ENCODE results near the gene C1QTNF5. TPM values are rescaled to one million over a fixed set of nuclear protein-coding genes. Genes with fewer than 3 reads are reported as not detected.

Gene C1QTNF5
- total RNA-seq, 1 experiment from 2014 or later: not detected

DNA sequence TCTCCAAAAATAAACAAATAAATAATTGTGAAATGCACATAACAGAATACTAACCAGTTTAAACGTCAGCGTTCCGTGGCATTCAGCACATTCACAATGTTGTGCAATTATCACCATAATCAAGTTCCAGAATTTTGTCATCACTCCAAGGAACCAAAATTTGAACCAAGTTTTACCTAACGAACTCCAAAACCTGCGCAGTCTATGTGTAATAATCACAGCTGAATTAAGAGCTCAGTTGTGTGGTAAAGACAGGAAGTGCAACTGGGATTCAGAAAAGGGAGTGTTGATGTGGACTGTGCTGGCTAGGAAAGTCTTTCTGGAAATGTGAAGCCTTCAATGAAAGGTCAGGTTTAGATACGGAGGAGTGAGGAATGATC, 18.3 kb downstream of the C1QTNF5 start:
- no peak for DNase-seq
- peaks cover 4% of the 10 kb centered on the region; the same call in 1 of the 2 replicates for H3K27me3 ChIP-seq (ENCODE audit: insufficient read depth, low read depth)
- ChIA-PET CTCF (interaction anchor here (0.6 to 1.3 kb wide), 4 partner anchors 10 to 110 kb away, joined by 3 to 5 read pairs (median 3); partner anchors contain the start of genes MFRP and RNF26), POLR2A (ENCODE audit: unreplicated experiment) (no interaction called here)
- H3K36me3 ChIP-seq (ENCODE audit: low read depth): no peaks in the 10 kb centered on the region
- peak overlapping the region; percentile 93 for H3K4me2 ChIP-seq
- no peak for TF ChIP-seq EZH2 (IDR thresholded peaks at IDR 0.05; ENCODE audit: low read depth)
- TF ChIP-seq, protein P1, sequence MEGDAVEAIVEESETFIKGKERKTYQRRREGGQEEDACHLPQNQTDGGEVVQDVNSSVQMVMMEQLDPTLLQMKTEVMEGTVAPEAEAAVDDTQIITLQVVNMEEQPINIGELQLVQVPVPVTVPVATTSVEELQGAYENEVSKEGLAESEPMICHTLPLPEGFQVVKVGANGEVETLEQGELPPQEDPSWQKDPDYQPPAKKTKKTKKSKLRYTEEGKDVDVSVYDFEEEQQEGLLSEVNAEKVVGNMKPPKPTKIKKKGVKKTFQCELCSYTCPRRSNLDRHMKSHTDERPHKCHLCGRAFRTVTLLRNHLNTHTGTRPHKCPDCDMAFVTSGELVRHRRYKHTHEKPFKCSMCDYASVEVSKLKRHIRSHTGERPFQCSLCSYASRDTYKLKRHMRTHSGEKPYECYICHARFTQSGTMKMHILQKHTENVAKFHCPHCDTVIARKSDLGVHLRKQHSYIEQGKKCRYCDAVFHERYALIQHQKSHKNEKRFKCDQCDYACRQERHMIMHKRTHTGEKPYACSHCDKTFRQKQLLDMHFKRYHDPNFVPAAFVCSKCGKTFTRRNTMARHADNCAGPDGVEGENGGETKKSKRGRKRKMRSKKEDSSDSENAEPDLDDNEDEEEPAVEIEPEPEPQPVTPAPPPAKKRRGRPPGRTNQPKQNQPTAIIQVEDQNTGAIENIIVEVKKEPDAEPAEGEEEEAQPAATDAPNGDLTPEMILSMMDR (conservative IDR thresholded peaks at IDR 0.05): no peak
- H2AFZ ChIP-seq: peak overlapping the region; percentile 95; the same call in 1 of the 2 replicates
- peaks cover 26% of the 10 kb centered on the region for H3K4me1 ChIP-seq (replicated peaks; ENCODE audit: insufficient read depth)
- BruUV-seq (replicated peaks): no TSS peak
- H3K27ac ChIP-seq: no peak overlapping the region
- H3K9me3 ChIP-seq (ENCODE audit: insufficient read depth, low read depth): no peaks in the 10 kb centered on the region
- no peaks in the 10 kb centered on the region for H3K79me2 ChIP-seq (ENCODE audit: low read depth)
- H3K4me3 ChIP-seq: peak overlapping the region; percentile 61; the same call in 1 of the 2 replicates
- peaks cover 25% of the 10 kb centered on the region; the same call in 1 of the 2 replicates for H3F3A ChIP-seq (ENCODE audit: insufficient read depth, low read depth)
- no peaks in the 10 kb centered on the region for H3K9me2 ChIP-seq (ENCODE audit: insufficient read depth)
- intact Hi-C loops (cut with micrococcal nuclease; ENCODE audit: unreplicated experiment): loop anchor here (5.0 kb wide), 1 partner anchor 305 kb away; the partner anchor contains the start of genes RPS25 and TRAPPC4
- no peaks in the 10 kb centered on the region for H4K20me1 ChIP-seq (ENCODE audit: insufficient read depth)

DNA sequence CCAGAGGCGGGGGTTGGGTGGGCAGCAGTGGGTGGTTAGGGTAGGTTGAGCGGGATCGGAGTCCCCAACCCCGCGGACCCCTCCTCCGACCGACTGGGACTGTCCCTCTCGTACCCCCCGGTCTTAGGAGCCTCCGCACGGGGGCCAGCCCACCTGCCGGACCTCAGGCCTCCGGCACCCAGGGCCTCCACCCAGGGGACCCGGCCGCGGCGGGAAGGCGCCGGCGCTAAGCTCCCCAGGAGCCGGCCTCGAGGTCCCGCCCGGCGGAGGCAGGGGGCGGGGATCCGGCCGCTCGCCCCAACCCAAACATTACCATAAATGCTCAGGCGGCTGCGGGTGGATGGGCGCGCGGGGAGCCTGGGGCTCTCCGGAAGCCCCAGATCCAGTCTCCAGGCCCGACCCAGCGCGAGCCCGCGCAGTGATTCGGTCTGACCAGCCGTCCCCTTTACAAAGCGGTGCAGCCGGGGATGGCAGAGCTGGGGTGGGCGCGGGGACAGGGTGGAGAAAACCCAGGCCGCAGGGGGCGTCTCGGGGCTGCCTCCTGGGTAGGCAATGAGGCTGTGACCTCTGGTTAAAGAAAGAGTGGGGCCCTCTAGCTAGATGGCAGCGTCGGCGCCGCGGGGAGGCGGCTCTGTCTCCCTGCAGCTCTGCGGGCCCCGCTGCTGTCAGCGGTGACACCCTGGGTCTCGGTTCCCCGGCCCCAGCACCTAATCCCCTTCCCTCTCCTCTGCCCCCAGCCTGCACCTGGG, 19.7 kb downstream of the C1QTNF5 start:
- H3K9me2 ChIP-seq (ENCODE audit: insufficient read depth): no peaks in the 10 kb centered on the region
- H3K79me2 ChIP-seq (ENCODE audit: low read depth): no peaks in the 10 kb centered on the region
- no peak overlapping the region for H3K27ac ChIP-seq
- H3F3A ChIP-seq (ENCODE audit: insufficient read depth, low read depth): peaks cover 25% of the 10 kb centered on the region; the same call in 1 of the 2 replicates
- no peaks in the 10 kb centered on the region for H3K36me3 ChIP-seq (ENCODE audit: low read depth)
- ChIA-PET POLR2A (ENCODE audit: unreplicated experiment) (interaction anchor here (0.6 to 0.7 kb wide), 5 partner anchors 109 to 278 kb away, joined by 3 to 18 read pairs (median 3); no protein-coding TSS in a partner anchor), CTCF (interaction anchor here (0.5 to 0.7 kb wide), 3 partner anchors 370 to 566 kb away, joined by 3 to 4 read pairs (median 3); no protein-coding TSS in a partner anchor)
- H3K4me2 ChIP-seq: peak overlapping the region; percentile 93
- peaks cover 35% of the 10 kb centered on the region for H3K4me1 ChIP-seq (replicated peaks; ENCODE audit: insufficient read depth)
- H4K20me1 ChIP-seq (ENCODE audit: insufficient read depth): no peaks in the 10 kb centered on the region
- TF ChIP-seq, protein P1 (conservative IDR thresholded peaks at IDR 0.05): no peak
- TF ChIP-seq EZH2 (IDR thresholded peaks at IDR 0.05; ENCODE audit: low read depth): no peak
- BruUV-seq (replicated peaks): TSS peak; percentile 33
- intact Hi-C loops (cut with micrococcal nuclease; ENCODE audit: unreplicated experiment): loop anchor here (1.0 to 5.0 kb wide), 2 partner anchors 53 to 304 kb away; partner anchors contain the start of genes RPS25 and TRAPPC4
- H3K9me3 ChIP-seq (ENCODE audit: insufficient read depth, low read depth): no peaks in the 10 kb centered on the region
- peaks cover 16% of the 10 kb centered on the region for H3K27me3 ChIP-seq (ENCODE audit: insufficient read depth, low read depth)
- H2AFZ ChIP-seq: peak overlapping the region; percentile 95
- DNase-seq: peak in 1 of 2 experiments; percentile 65
- H3K4me3 ChIP-seq: peak overlapping the region; percentile 61

DNA sequence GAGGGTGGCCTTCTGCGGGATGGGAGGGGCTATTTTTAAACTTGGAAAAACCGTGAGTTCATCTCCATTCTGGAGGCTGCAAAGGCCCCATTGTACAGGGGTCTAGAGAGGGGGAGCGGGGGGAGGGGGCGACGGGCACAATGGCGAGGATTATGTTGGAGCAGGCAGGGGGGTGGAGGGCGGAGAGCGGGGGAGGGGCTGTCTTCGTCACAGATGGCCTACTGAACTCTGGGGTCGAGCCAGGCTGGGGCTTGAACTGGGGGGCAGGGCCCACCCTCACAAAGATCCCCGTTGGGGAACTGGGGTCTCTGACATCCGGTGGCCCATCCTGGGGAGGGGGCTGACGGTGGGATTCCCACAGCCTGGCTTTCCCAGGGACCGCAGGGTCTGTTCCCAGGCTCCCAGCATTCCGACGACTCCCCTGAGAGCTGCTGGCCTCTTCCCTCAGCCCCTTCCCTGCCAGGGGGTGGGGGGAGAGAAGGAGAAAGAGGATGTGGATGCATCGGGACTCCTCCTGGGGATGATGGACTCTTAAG, 20.4 kb downstream of the C1QTNF5 start:
- BruUV-seq (replicated peaks): no TSS peak
- Histone ChIP-seq H3K27ac (no peak overlapping the region), H3F3A (ENCODE audit: insufficient read depth, low read depth) (peaks cover 25% of the 10 kb centered on the region; the same call in 1 of the 2 replicates), H3K27me3 (ENCODE audit: insufficient read depth, low read depth) (peaks cover 20% of the 10 kb centered on the region), H3K4me1 (replicated peaks; ENCODE audit: insufficient read depth) (peaks cover 41% of the 10 kb centered on the region), H3K36me3 (ENCODE audit: low read depth) (no peaks in the 10 kb centered on the region), H3K79me2 (ENCODE audit: low read depth) (no peaks in the 10 kb centered on the region), H3K4me3 (peak overlapping the region; percentile 61; the same call in 1 of the 2 replicates), H3K9me3 (ENCODE audit: insufficient read depth, low read depth) (no peaks in the 10 kb centered on the region), H4K20me1 (ENCODE audit: insufficient read depth) (no peaks in the 10 kb centered on the region), H2AFZ (no peak overlapping the region), H3K9me2 (ENCODE audit: insufficient read depth) (no peaks in the 10 kb centered on the region), H3K4me2 (peak overlapping the region; percentile 93)
- no peak for TF ChIP-seq EZH2 (IDR thresholded peaks at IDR 0.05; ENCODE audit: low read depth)
- TF ChIP-seq, protein P1 (conservative IDR thresholded peaks at IDR 0.05): no peak
- DNase-seq: no peak
- ChIA-PET CTCF (interaction anchor here (0.5 kb wide), 1 partner anchor 250 kb away, joined by 3 read pairs; no protein-coding TSS in a partner anchor), POLR2A (ENCODE audit: unreplicated experiment) (interaction anchor here (0.7 kb wide), 4 partner anchors 109 to 279 kb away, joined by 3 to 7 read pairs (median 3); no protein-coding TSS in a partner anchor)
- intact Hi-C loops (cut with micrococcal nuclease; ENCODE audit: unreplicated experiment): loop anchor here (5.0 kb wide), 1 partner anchor 303 kb away; the partner anchor contains the start of genes RPS25 and TRAPPC4
